ENCODE measurements around the gene PASD1. TPM values are rescaled to one million over a fixed set of nuclear protein-coding genes. Genes with fewer than 3 reads are reported as not detected.

Gene PASD1
- total RNA-seq, 1 donor from 2014 or later, result under 0.01 TPM

DNA sequence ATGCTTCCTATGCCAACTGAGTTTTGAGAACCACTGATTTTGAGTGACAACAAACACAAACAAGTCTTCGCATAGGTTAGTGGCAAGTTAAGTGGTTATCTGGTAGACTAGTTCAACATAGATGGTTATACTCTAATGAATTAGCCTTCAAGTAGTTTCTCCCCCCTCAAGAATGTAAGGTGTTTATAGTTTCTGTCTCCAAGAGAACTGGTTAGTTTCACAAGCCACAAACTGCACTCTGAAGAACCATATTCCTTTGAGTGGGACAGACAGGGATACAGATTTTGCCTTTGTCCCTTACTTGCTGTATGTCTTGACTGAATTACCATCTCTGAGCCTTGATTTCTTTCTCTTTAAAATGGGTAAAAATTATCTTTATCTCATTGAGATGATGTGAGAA lies 41.5 kb downstream of the PASD1 start:
- H3K27me3 ChIP-seq (ENCODE audit: control insufficient read depth in 3 of 3, insufficient read depth in 3 of 3, low read length in 3 of 3), result no peaks in the 10 kb centered on the region
- no peak overlapping the region for H3K4me3 ChIP-seq (ENCODE audit: low read length in 3 of 3)
- no peak overlapping the region for H3K27ac ChIP-seq (ENCODE audit: low read depth, low read length)
- no peak overlapping the region for H3K9ac ChIP-seq (ENCODE audit: low read depth in 1 of 3, low read length in 3 of 3)
- H3K4me1 ChIP-seq (ENCODE audit: control insufficient read depth in 3 of 3, insufficient read depth in 3 of 3, low read length in 3 of 3), result no peaks in the 10 kb centered on the region
- no peaks in the 10 kb centered on the region for H3K9me3 ChIP-seq (ENCODE audit: control insufficient read depth in 3 of 3, low read length in 3 of 3)
- no peaks in the 10 kb centered on the region for H3K36me3 ChIP-seq (ENCODE audit: control insufficient read depth in 3 of 3, insufficient read depth in 3 of 3, low read length in 3 of 3)

GRCh38 chrX:151609222-151609621 lies 45.7 kb downstream of the PASD1 start:
- Histone ChIP-seq H3K9me3 (ENCODE audit: control insufficient read depth in 3 of 3, low read length in 3 of 3) (no peaks in the 10 kb centered on the region), H3K36me3 (ENCODE audit: control insufficient read depth in 3 of 3, insufficient read depth in 3 of 3, low read length in 3 of 3) (no peaks in the 10 kb centered on the region), H3K9ac (ENCODE audit: low read depth in 1 of 3, low read length in 3 of 3) (no peak overlapping the region), H3K4me1 (ENCODE audit: control insufficient read depth in 3 of 3, insufficient read depth in 3 of 3, low read length in 3 of 3) (no peaks in the 10 kb centered on the region), H3K27ac (ENCODE audit: low read depth, low read length) (no peak overlapping the region), H3K27me3 (ENCODE audit: control insufficient read depth in 3 of 3, insufficient read depth in 3 of 3, low read length in 3 of 3) (no peaks in the 10 kb centered on the region), H3K4me3 (ENCODE audit: low read length in 3 of 3) (no peak overlapping the region)

- H3K9me3 ChIP-seq (ENCODE audit: control insufficient read depth in 3 of 3, low read length in 3 of 3), result no peaks in the 10 kb centered on the region
- H3K36me3 ChIP-seq (ENCODE audit: control insufficient read depth in 3 of 3, insufficient read depth in 3 of 3, low read length in 3 of 3), result no peaks in the 10 kb centered on the region
- H3K4me1 ChIP-seq (ENCODE audit: control insufficient read depth in 3 of 3, insufficient read depth in 3 of 3, low read length in 3 of 3), result no peaks in the 10 kb centered on the region
- no peak overlapping the region for H3K9ac ChIP-seq (ENCODE audit: low read depth in 1 of 3, low read length in 3 of 3)
- no peaks in the 10 kb centered on the region for H3K27me3 ChIP-seq (ENCODE audit: control insufficient read depth in 3 of 3, insufficient read depth in 3 of 3, low read length in 3 of 3)
- H3K27ac ChIP-seq (ENCODE audit: low read depth, low read length), result no peak overlapping the region
- H3K4me3 ChIP-seq (ENCODE audit: low read length in 3 of 3), result no peak overlapping the region
These were observed 57.9 kb downstream of the PASD1 start for GRCh38 chrX:151621422-151621821.

GRCh38 chrX:151624677-151625076 lies 61.2 kb downstream of the PASD1 start:
- H3K9me3 ChIP-seq (ENCODE audit: control insufficient read depth in 3 of 3, low read length in 3 of 3), result no peaks in the 10 kb centered on the region
- H3K4me1 ChIP-seq (ENCODE audit: control insufficient read depth in 3 of 3, insufficient read depth in 3 of 3, low read length in 3 of 3), result no peaks in the 10 kb centered on the region
- H3K36me3 ChIP-seq (ENCODE audit: control insufficient read depth in 3 of 3, insufficient read depth in 3 of 3, low read length in 3 of 3), result no peaks in the 10 kb centered on the region
- no peak overlapping the region for H3K4me3 ChIP-seq (ENCODE audit: low read length in 3 of 3)
- H3K27ac ChIP-seq (ENCODE audit: low read depth, low read length), result no peak overlapping the region
- no peak overlapping the region for H3K9ac ChIP-seq (ENCODE audit: low read depth in 1 of 3, low read length in 3 of 3)
- no peaks in the 10 kb centered on the region for H3K27me3 ChIP-seq (ENCODE audit: control insufficient read depth in 3 of 3, insufficient read depth in 3 of 3, low read length in 3 of 3)

GRCh38 chrX:151631822-151632221 lies 68.3 kb downstream of the PASD1 start:
- Histone ChIP-seq H3K9ac (ENCODE audit: low read depth in 1 of 3, low read length in 3 of 3) (no peak overlapping the region), H3K27ac (ENCODE audit: low read depth, low read length) (no peak overlapping the region), H3K4me1 (ENCODE audit: control insufficient read depth in 3 of 3, insufficient read depth in 3 of 3, low read length in 3 of 3) (no peaks in the 10 kb centered on the region), H3K4me3 (ENCODE audit: low read length in 3 of 3) (no peak overlapping the region), H3K36me3 (ENCODE audit: control insufficient read depth in 3 of 3, insufficient read depth in 3 of 3, low read length in 3 of 3) (no peaks in the 10 kb centered on the region), H3K27me3 (ENCODE audit: control insufficient read depth in 3 of 3, insufficient read depth in 3 of 3, low read length in 3 of 3) (no peaks in the 10 kb centered on the region), H3K9me3 (ENCODE audit: control insufficient read depth in 3 of 3, low read length in 3 of 3) (no peaks in the 10 kb centered on the region)

DNA sequence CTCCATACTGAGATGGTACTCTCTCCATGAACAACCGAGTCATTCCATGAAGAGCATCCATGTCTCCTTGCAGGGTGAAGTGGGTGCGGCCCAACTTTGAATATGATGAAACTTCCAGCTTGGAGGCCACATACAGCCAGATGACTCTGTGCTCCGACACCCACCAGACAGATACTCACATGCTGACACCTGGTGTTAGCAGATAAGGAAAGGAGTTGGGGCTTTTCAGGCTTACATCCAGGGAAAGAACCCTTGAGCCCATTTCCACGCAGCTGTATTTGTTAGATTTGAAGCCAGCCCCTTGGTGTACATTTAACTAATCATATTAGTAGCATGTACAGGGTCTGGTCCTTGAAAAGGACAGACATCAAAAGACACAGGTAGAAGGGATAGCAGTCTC lies 69.7 kb downstream of the PASD1 start:
- Histone ChIP-seq H3K36me3 (ENCODE audit: control insufficient read depth in 3 of 3, insufficient read depth in 3 of 3, low read length in 3 of 3) (no peaks in the 10 kb centered on the region), H3K4me1 (ENCODE audit: control insufficient read depth in 3 of 3, insufficient read depth in 3 of 3, low read length in 3 of 3) (no peaks in the 10 kb centered on the region), H3K9me3 (ENCODE audit: control insufficient read depth in 3 of 3, low read length in 3 of 3) (no peaks in the 10 kb centered on the region), H3K27me3 (ENCODE audit: control insufficient read depth in 3 of 3, insufficient read depth in 3 of 3, low read length in 3 of 3) (no peaks in the 10 kb centered on the region), H3K9ac (ENCODE audit: low read depth in 1 of 3, low read length in 3 of 3) (no peak overlapping the region), H3K4me3 (ENCODE audit: low read length in 3 of 3) (no peak overlapping the region), H3K27ac (ENCODE audit: low read depth, low read length) (no peak overlapping the region)

GRCh38 chrX:151634937-151635336 lies 71.5 kb downstream of the PASD1 start:
- Histone ChIP-seq H3K36me3 (ENCODE audit: control insufficient read depth in 3 of 3, insufficient read depth in 3 of 3, low read length in 3 of 3) (no peaks in the 10 kb centered on the region), H3K27ac (ENCODE audit: low read depth, low read length) (no peak overlapping the region), H3K9ac (ENCODE audit: low read depth in 1 of 3, low read length in 3 of 3) (no peak overlapping the region), H3K4me3 (ENCODE audit: low read length in 3 of 3) (no peak overlapping the region), H3K27me3 (ENCODE audit: control insufficient read depth in 3 of 3, insufficient read depth in 3 of 3, low read length in 3 of 3) (no peaks in the 10 kb centered on the region), H3K4me1 (ENCODE audit: control insufficient read depth in 3 of 3, insufficient read depth in 3 of 3, low read length in 3 of 3) (no peaks in the 10 kb centered on the region), H3K9me3 (ENCODE audit: control insufficient read depth in 3 of 3, low read length in 3 of 3) (no peaks in the 10 kb centered on the region)

- H3K36me3 ChIP-seq (ENCODE audit: control insufficient read depth in 3 of 3, insufficient read depth in 3 of 3, low read length in 3 of 3), result no peaks in the 10 kb centered on the region
- no peak overlapping the region for H3K4me3 ChIP-seq (ENCODE audit: low read length in 3 of 3)
- no peaks in the 10 kb centered on the region for H3K4me1 ChIP-seq (ENCODE audit: control insufficient read depth in 3 of 3, insufficient read depth in 3 of 3, low read length in 3 of 3)
- no peak overlapping the region for H3K9ac ChIP-seq (ENCODE audit: low read depth in 1 of 3, low read length in 3 of 3)
- no peaks in the 10 kb centered on the region for H3K9me3 ChIP-seq (ENCODE audit: control insufficient read depth in 3 of 3, low read length in 3 of 3)
- H3K27me3 ChIP-seq (ENCODE audit: control insufficient read depth in 3 of 3, insufficient read depth in 3 of 3, low read length in 3 of 3), result no peaks in the 10 kb centered on the region
- H3K27ac ChIP-seq (ENCODE audit: low read depth, low read length), result no peak overlapping the region
These were observed 78.1 kb downstream of the PASD1 start for GRCh38 chrX:151641564-151641963.

GRCh38 chrX:151675121-151675746 lies 111.8 kb downstream of the PASD1 start:
- no peaks in the 10 kb centered on the region for H3K9me3 ChIP-seq (ENCODE audit: control insufficient read depth in 3 of 3, low read length in 3 of 3)

DNA sequence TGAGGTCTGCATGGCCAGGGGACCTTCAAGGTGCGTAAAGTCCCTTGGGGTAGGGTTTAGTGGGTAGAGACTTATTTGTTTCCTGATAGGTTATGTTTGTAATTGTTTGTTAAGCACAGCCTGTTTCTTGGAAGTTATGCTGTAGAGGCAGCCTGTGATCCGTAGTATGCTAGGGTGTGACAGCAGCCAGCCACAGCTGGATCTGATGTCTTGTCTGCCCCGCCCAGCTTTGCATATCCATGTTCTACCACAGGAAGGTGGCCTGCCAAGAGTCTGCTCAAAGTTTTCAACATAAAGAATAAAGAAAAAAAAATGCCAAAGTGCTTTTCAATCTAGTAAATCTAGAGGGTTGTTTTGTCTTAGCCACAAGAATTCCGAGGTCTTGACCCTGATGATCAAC lies 112.7 kb downstream of the PASD1 start:
- Histone ChIP-seq H3K4me3 (ENCODE audit: low read length in 3 of 3) (no peak overlapping the region), H3K27me3 (ENCODE audit: control insufficient read depth in 3 of 3, insufficient read depth in 3 of 3, low read length in 3 of 3) (no peaks in the 10 kb centered on the region), H3K9me3 (ENCODE audit: control insufficient read depth in 3 of 3, low read length in 3 of 3) (no peaks in the 10 kb centered on the region), H3K36me3 (ENCODE audit: control insufficient read depth in 3 of 3, insufficient read depth in 3 of 3, low read length in 3 of 3) (no peaks in the 10 kb centered on the region), H3K9ac (ENCODE audit: low read depth in 1 of 3, low read length in 3 of 3) (no peak overlapping the region), H3K4me1 (ENCODE audit: control insufficient read depth in 3 of 3, insufficient read depth in 3 of 3, low read length in 3 of 3) (no peaks in the 10 kb centered on the region), H3K27ac (ENCODE audit: low read depth, low read length) (no peak overlapping the region)

More at GRCh38 chrX:151675121-151675746, 111.8 kb downstream of the PASD1 start:
- Histone ChIP-seq H3K27me3 (ENCODE audit: control insufficient read depth in 3 of 3, insufficient read depth in 3 of 3, low read length in 3 of 3) (no peaks in the 10 kb centered on the region), H3K4me3 (ENCODE audit: low read length in 3 of 3) (no peak overlapping the region), H3K36me3 (ENCODE audit: control insufficient read depth in 3 of 3, insufficient read depth in 3 of 3, low read length in 3 of 3) (no peaks in the 10 kb centered on the region), H3K4me1 (ENCODE audit: control insufficient read depth in 3 of 3, insufficient read depth in 3 of 3, low read length in 3 of 3) (no peaks in the 10 kb centered on the region), H3K27ac (ENCODE audit: low read depth, low read length) (no peak overlapping the region), H3K9ac (ENCODE audit: low read depth in 1 of 3, low read length in 3 of 3) (no peak overlapping the region)
